A549 (cell line): ENCODE results near the gene MZT2A. TPM values are rescaled to one million over a fixed set of nuclear protein-coding genes. Genes with fewer than 3 reads are reported as not detected.
"Not testable (repeated sequence)": the region's sequence is repeated elsewhere in the genome, so short reads cannot be mapped to it uniquely, and the experiment has no call there.

Experiments
- ATAC-seq, 2 experiments: fragments of 200-7000 bp in 1 of 2; fragments of >200 bp in 1 of 2; cut with Nextera tagmentation in 1 of 2; cut with Tn5 transposase in 1 of 2; 3 replicates each; pipeline versions ENCODE4 v1.8.0 to v1.9.1; 2018 to 2020; ENCODE audit warnings: mild to moderate bottlenecking in 1 of 2, moderate library complexity in 1 of 2
- CTCF ChIA-PET: fragments of 300-600 bp; sonication (Branson Sonifier 250); formaldehyde crosslinking; extraction: SDS; loops from one replicate; lab custom pipeline; 2021; ENCODE audit warnings: antibody characterized with exemption, inconsistent platforms; lab: Yijun Ruan, JAX
- POLR2A ChIA-PET: fragments of 350-600 bp; formaldehyde crosslinking; extraction: SDS; loops from one replicate; lab custom pipeline; 2021; ENCODE audit warnings: antibody characterized with exemption, inconsistent platforms; lab: Yijun Ruan, JAX
- DNase-seq, 2 experiments: peaks; one replicate each; pipeline versions ENCODE4 v3.0.0 to v3.0.0-alpha.2; 2011 to 2016; ENCODE audit warnings: low read depth in 1 of 2, low spot score in 1 of 2
- FAIRE-seq: peaks from 2 replicates; lab custom pipeline; 2011; peaks lifted over from hg19 to GRCh38; lab: Jason Lieb, UNC
- H3K27ac ChIP-seq, 2 experiments: fragments of >200 bp; sonication (Bioruptor Twin); formaldehyde crosslinking; 3 replicates each; pipeline ENCODE4 v1.5.1; 2016 to 2017
- H3K4me1 ChIP-seq: fragments of >200 bp; sonication (Bioruptor Twin); formaldehyde crosslinking; 3 replicates; pipeline ENCODE4 v1.6.1; 2016
- H3K4me2 ChIP-seq: fragments of >200 bp; sonication (Bioruptor Twin); formaldehyde crosslinking; 3 replicates; pipeline ENCODE4 v1.6.1; 2016
- H3K4me3 ChIP-seq: fragments of >200 bp; sonication (Bioruptor Twin); formaldehyde crosslinking; 3 replicates; pipeline ENCODE4 v1.5.1; 2016
- H3K9me3 ChIP-seq: fragments of >200 bp; sonication (Bioruptor Twin); formaldehyde crosslinking; 3 replicates; pipeline ENCODE4 v1.6.1; 2016
- CBX8 ChIP-seq: fragments of 200-600 bp; sonication (generic); IDR thresholded peaks from 2 replicates; pipeline ENCODE4 v1.6.1; 2016
- ESRRA ChIP-seq: fragments of 150-350 bp; IDR thresholded peaks from 2 replicates; pipeline ENCODE4 v1.6.1; 2014; ENCODE audit warnings: mild to moderate bottlenecking, low read length, borderline replicate concordance
- FOSL2 ChIP-seq, 2 experiments: fragments of 450-650 bp in 1 of 2; fragments of >200 bp in 1 of 2; sonication (Bioruptor Twin) in 1 of 2; formaldehyde crosslinking; IDR thresholded peaks; 2 replicates each; pipeline versions ENCODE4 v1.5.0 to v1.6.1; 2016 to 2020; ENCODE audit warnings: mild to moderate bottlenecking in 1 of 2, moderate library complexity in 1 of 2
- HMGXB4 ChIP-seq: fragments of 250-450 bp; sonication (Bioruptor Pico); IDR thresholded peaks from 2 replicates; pipeline ENCODE4 v1.5.0; 2021; ENCODE audit warnings: mild to moderate bottlenecking, moderate library complexity, borderline replicate concordance
- RARB ChIP-seq: fragments of 250-450 bp; sonication (Bioruptor Pico); IDR thresholded peaks from 2 replicates; pipeline ENCODE4 v1.8.0; 2021; ENCODE audit warnings: mild to moderate bottlenecking, moderate library complexity
- TP53 ChIP-seq: fragments of 250-450 bp; sonication (Bioruptor Pico); IDR thresholded peaks from 2 replicates; pipeline ENCODE4 v1.5.0; 2021; ENCODE audit warnings: mild to moderate bottlenecking, moderate library complexity
- ZC3H11A ChIP-seq: fragments of 450-650 bp; IDR thresholded peaks from 2 replicates; pipeline ENCODE4 v1.6.1; 2014; ENCODE audit warnings: antibody characterized with exemption, mild to moderate bottlenecking
- WGBS: methylation state at CpG from one replicate; pipeline ENCODE4 v1.1.6; 2017; ENCODE audit errors: missing lambda C conversion rate; 5-methylcytosine and 5-hydroxymethylcytosine counted together
- polyA plus RNA-seq, 4 experiments: library from polyadenylated mRNA; depleted of rRNA in 3 of 4; stranded (reverse); fragments of >200 nt; fragmentation: RNase III in 1 of 4; extraction: RNeasy Plus Mini Kit Qiagen cat#74134 plus additional on column Dnase treatment in 1 of 4; gene quantifications; 2 replicates in 3 of 4; 3 replicates in 1 of 4; pipeline ENCODE4 v1.2.3, GENCODE V29; 2011 to 2017

Gene MZT2A
- polyA plus RNA-seq, 2 of the 4 experiments (the other 2 are of a cell fraction) = 69.2 to 119 TPM

- TF ChIP-seq HMGXB4 (CRISPR knock-in tag) (no peak), ZC3H11A (no peak), FOSL2 (IDR thresholded peaks at IDR 0.05) (no peak), FOSL2 (CRISPR knock-in tag; IDR thresholded peaks at IDR 0.05) (no peak), RARB (CRISPR knock-in tag) (no peak), TP53 (CRISPR knock-in tag) (no peak), ESRRA (no peak), CBX8 (no peak)
These were observed 3.6 kb downstream of the MZT2A start (continued) for GRCh38 chr2:131488306-131489205.

GRCh38 chr2:131486201-131486902 is 5.8 kb downstream of the MZT2A start:
- WGBS = 93% methylated on average over 14 of the region's 14 CpGs
- H3K27ac ChIP-seq, FAIRE-seq, H3K4me3 ChIP-seq, CTCF ChIA-PET, POLR2A ChIA-PET, H3K9me3 ChIP-seq, H3K4me2 ChIP-seq, DNase-seq, ATAC-seq: not testable (repeated sequence)
- H3K4me1 ChIP-seq = peaks cover 16% of the 10 kb centered on the region; the same call in 2 of the 3 replicates

- FAIRE-seq, POLR2A ChIA-PET, H3K4me2 ChIP-seq, H3K4me3 ChIP-seq, DNase-seq, H3K9me3 ChIP-seq, H3K27ac ChIP-seq, ATAC-seq, CTCF ChIA-PET, H3K4me1 ChIP-seq: not testable (repeated sequence)
- 90% methylated on average over 10 of the region's 11 CpGs for WGBS
These were observed 7.2 kb downstream of the MZT2A start for GRCh38 chr2:131484906-131485460.

- H3K4me2 ChIP-seq, H3K9me3 ChIP-seq, POLR2A ChIA-PET, DNase-seq, FAIRE-seq, ATAC-seq, H3K4me3 ChIP-seq, H3K4me1 ChIP-seq, H3K27ac ChIP-seq: not testable (repeated sequence)
- CTCF ChIA-PET = interaction anchor here (1.1 kb wide), 1 partner anchor 8 kb away, joined by 7 read pairs; the partner anchor contains the start of gene MZT2A
- WGBS = 93% methylated on average over 23 of the region's 24 CpGs
These were observed 8.0 kb downstream of the MZT2A start for GRCh38 chr2:131483981-131484820.

GRCh38 chr2:131482506-131483155 is 9.6 kb downstream of the MZT2A start:
- CTCF ChIA-PET = interaction anchor here (1.1 kb wide), 1 partner anchor 10 kb away, joined by 7 read pairs; the partner anchor contains the start of gene MZT2A
- FAIRE-seq, ATAC-seq: not testable (repeated sequence)

GRCh38 chr2:131480351-131480750 is 11.8 kb downstream of the MZT2A start:
- DNase-seq, H3K27ac ChIP-seq, H3K9me3 ChIP-seq, H3K4me1 ChIP-seq, H3K4me2 ChIP-seq, H3K4me3 ChIP-seq, POLR2A ChIA-PET, FAIRE-seq, ATAC-seq: not testable (repeated sequence)
- CTCF ChIA-PET = interaction anchor here (1.4 kb wide), 1 partner anchor 12 kb away, joined by 9 read pairs; the partner anchor contains the start of gene MZT2A
- 99% methylated on average over 14 of the region's 20 CpGs for WGBS

More at GRCh38 chr2:131482506-131483155, 9.6 kb downstream of the MZT2A start:
- H3K9me3 ChIP-seq, H3K4me1 ChIP-seq, H3K4me2 ChIP-seq, H3K4me3 ChIP-seq, DNase-seq, POLR2A ChIA-PET, H3K27ac ChIP-seq: not testable (repeated sequence)
- 97% methylated on average over 18 of the region's 19 CpGs for WGBS

GRCh38 chr2:131478850-131479461 is 13.2 kb downstream of the MZT2A start:
- H3K4me3 ChIP-seq, H3K27ac ChIP-seq, DNase-seq, H3K4me2 ChIP-seq, POLR2A ChIA-PET, H3K4me1 ChIP-seq, FAIRE-seq, H3K9me3 ChIP-seq, ATAC-seq: not testable (repeated sequence)
- CTCF ChIA-PET = interaction anchor here (0.7 kb wide), 1 partner anchor 13 kb away, joined by 3 read pairs; the partner anchor contains the start of gene MZT2A
- WGBS = 97% methylated on average over 9 of the region's 9 CpGs
